ENCODE data around the gene RPS6KB1.
"Not testable (repeated sequence)": the region's sequence is repeated elsewhere in the genome, so short reads cannot be mapped to it uniquely, and the experiment has no call there.

RPS6KB1 gene

DNA sequence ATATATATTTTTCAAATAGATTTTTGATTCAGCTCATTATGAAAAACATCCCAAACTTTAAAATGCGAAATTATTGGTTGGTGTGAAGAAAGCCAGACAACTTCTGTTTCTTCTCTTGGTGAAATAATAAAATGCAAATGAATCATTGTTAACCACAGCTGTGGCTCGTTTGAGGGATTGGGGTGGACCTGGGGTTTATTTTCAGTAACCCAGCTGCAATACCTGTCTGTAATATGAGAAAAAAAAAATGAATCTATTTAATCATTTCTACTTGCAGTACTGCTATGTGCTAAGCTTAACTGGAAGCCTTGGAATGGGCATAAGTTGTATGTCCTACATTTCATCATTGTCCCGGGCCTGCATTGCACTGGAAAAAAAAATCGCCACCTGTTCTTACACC, 54.4 kb downstream of the RPS6KB1 start:
- not testable (repeated sequence) for DNase-seq

DNA sequence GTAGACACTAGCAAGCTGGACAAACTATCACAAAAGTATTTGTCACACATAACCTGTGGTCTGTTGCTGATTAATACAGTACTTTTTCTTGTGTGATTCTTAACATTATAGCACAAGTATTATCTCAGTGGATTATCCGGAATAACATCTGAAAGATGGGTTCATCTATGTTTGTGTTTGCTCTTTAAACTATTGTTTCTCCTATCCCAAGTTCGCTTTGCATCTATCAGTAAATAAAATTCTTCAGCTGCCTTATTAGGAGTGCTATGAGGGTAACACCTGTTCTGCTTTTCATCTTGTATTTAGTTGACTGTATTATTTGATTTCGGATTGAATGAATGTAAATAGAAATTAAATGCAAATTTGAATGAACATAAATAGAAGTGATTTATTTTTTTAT, 57.1 kb downstream of the RPS6KB1 start:
- no peak for DNase-seq

DNA sequence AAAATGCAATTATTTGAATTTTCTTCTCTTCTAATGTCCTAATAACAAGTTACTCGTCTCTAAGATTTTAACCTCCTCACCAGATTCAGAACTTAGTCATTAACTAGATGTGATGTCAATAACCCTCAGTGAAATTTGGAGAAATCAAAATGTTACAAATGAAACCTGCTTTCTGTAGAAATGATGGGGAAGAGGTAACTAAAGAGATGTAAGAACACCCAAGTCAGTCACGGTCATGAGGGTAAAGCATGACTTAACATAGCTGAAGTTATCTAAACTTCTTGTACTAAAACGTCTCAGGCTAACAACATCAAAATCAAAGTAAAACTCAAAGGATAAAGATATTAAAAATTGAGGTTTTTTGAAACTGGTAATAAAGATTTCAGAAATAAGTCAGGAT, 61.9 kb downstream of the RPS6KB1 start:
- no peak for DNase-seq

DNA sequence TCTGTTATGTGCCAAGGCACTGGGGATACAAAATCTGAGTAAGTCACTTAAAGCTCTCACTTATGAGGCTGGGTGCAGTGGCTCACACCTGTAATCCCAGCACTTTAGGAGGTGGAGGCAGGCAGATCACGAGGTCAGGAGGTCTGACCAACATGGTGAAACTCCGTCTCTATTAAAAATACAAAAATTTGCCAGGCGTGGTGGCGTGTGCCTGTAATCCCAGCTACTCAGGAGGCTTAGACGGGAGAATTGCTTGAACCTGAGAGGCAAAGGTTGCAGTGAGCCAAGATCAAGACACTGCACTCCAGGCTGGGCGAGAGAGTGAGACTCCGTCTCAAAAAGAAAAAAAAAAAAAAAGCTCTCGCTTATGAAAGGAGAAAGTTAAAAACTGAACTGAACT, 66.7 kb downstream of the RPS6KB1 start:
- DNase-seq = not testable (repeated sequence)

DNA sequence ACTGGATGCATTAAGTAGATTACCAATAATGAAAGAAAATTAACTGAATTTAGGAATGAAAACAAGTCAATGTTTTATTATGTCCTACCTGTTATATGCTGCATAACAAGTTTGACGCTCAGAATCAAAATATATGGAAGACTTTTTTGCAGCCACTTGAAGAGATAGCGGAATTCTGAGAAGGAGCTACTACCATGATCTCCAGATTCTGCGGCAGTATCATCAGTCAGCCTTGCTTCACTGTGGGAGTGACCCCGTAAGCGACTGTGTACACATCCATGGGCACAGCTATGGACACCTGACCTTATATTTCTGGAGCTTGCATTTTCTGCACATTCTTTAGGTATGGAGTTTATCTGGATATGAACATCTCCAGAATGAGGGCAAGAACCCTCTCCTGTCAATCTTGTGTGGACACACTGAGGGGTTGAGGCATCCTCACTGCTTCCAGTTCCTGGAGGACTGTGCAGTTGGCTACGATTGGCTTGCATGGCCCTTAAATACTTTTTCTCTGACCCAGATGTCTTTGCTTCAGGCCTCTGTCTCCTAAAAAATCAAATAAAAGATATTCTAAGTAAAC, 69.9 kb downstream of the RPS6KB1 start:
- DNase-seq = no peak

DNA sequence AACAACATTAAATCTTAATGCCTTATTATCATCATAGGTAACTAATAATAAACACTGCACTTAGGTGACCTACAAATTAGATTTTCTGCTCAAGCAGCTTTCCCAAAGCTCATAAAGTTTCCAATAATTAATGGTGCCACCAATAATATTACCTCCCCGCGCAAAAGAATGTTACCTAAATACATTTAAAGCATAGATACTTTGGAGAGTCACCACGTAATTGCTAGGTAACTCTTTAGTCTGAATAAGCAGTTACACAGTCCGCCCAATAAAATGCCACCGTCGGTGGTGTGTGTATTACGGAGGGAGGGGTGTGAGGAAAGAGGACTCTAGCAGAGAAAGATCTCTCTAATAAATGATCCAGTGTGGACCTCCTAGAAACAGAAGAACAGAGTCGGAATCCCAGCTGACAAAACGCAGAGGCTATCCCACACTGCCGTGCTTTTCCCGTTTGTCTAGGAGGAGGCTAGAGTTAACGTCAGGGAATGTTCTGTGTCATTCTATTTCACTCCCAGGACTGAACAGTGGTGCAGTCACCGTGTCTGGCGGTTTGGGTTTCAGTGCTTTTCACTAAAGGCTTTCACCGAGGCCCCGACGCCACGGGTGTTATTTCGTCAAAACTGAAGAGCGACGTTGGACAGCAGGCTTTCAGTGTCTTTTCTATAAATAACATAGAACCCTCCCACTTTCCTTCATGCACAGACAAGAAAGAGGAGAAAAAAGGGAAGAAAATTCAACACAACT, 71.0 kb downstream of the RPS6KB1 start:
- DNase-seq = peak; percentile 57 to 80

DNA sequence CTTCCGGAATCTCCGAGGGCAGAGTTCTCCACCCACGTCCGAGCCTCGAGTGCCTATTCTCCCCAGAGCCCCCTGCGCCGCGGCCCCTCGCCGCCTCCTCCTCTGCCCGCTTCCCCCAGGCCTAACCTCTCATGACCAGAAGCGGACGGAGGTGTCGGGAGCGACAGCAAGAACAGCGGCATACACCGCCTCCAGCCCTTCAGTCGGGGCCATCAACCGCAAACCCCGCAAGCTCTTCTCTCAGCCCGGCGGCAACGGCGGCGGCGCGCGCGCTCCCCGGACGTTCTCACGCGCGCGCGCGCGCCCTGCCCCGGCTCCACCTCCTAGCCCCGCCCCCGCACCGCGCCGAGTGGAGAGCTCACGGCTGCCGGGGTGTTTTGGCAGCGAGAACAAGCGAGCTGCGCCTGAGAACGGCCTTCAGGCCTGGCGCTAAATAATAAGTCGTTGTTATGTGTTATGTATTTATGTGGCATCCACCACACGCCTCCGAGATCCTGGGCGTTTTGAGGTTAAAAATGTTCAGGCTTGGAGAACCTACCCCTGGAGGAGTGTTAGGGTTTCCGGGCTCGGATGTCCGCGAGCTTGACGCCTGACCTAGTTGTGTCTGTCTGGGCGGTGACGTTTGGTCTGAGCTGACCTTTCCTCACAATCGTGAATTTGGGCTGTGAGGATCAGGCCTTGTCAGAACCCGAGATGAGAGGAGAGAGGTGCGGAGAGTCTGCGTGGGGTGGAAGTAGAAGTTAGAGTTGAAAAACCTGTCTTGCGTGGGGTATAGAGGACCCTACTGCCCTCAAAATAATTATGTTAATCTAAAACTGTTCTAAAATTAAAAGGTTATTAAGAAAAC, 71.8 kb downstream of the RPS6KB1 start, which contains the start of gene RNFT1:
Gene RNFT1, minus strand, starts transcription at position 259 of the 847 bp plus-strand sequence. Its CDS starts 77 bp downstream, at position 182.
- peak; percentile 77 to 95 for DNase-seq

DNA sequence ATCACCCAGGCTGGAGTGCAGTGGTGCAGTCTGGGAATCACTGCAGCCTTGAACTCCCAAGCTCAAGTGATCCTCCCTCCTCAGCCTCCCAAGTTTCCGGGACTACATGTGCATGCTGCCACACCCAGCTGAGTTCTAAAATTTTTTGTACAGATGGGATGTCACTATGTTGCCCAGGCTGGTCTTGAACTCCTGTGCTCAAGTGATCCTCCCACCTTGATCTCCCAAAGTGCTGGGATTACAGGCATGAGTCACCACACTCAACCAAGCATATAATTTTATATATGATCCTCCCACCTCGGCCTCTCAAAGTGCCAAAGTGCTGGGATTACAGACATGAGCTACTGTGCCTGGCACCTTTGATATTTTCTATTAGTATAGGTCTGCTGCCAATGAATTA, 78.8 kb downstream of the RPS6KB1 start:
- not testable (repeated sequence) for DNase-seq

DNA sequence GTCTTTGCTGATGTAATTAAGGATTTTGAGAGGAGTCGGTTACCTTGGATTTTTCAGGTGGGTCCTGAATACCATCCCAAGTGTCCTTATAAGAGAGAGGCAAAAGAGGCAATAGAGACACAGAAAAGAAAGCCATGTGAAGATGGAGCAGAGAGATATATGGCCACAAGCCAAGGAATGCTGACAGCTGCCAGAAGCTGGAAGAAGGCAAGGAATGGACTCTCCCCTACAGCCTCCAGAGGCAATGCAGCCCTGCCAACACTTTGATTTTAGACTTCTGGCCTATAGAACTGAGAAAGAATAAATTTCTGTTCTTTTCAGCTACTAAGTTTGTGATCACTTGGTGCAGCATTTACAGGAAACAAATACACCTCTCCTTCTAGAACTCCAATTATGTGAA, 79.9 kb downstream of the RPS6KB1 start:
- no peak for DNase-seq

DNA sequence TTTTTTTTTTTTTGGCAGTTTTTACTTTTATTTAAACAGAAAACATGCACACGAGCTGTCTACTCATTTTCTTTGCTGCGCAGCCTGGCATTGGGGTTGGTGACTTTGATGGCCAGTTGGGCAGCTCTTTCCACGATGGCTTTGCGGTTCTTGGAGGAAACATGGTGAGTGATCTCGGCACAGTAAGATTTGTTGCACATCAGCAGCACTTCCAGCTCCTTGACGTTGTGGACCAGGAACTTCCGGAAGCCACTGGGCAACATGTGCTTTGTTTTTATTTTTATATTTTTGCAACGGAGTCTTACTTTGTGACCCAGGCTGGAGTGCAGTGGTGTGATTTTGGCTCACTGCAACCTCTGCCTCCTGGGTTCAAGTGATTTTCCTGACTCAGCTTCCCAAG, 80.6 kb downstream of the RPS6KB1 start:
- DNase-seq = not testable (repeated sequence)

DNA sequence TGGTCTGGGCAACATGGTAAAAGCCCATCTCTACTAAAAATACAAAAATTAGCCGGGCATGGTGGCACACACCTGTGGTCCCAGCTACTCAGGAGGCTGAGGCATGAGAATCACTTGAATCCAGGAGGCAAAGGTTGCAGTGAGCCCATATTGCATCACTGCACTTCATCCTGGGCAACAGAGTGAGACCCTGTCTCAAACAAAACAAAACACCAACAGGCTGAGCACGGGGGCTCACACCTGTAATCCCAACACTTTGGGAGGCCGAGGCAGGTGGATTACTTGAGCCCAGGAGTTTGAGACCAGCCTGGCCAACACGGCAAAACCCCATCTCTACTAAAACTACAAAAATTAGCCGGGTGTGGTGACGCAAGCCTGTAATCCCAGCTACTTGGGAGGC, 82.2 kb downstream of the RPS6KB1 start:
- DNase-seq = not testable (repeated sequence)

DNA sequence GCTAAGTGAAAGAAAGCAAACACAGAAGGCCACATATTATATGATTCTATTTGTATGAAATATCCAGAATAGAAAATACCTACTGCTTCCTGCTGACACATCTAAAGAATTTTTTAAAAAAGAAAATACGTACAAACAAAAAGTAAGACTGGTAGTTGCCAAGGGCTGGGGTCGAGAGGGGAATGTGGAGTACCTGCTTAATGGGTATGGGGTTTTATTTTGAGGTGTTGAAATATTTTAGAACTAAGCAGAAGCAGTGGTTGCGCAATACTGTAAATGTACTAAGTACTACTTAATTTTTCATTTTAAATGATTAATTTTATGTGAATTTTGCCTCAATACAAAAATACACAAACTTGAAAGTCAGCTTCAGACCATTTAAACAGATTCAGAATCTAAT, 103.7 kb downstream of the RPS6KB1 start:
- not testable (repeated sequence) for DNase-seq

Measured in NCI-H526 (cell line).